CD4-positive, alpha-beta T cell (primary cell): ENCODE measurements around the gene KPNB1. TPM values are rescaled to one million over a fixed set of nuclear protein-coding genes. Genes with fewer than 3 reads are reported as not detected.

Experiments used
- ATAC-seq: fragments of 200-7000 bp; cut with Tn5 transposase; one replicate; pipeline ENCODE4 v1.10.0; 2022; ENCODE audit warnings: mild to moderate bottlenecking; ENCODE audit not compliant: poor library complexity
- CTCF ChIA-PET: fragments of 350-600 bp; sonication (Branson Sonifier 250); formaldehyde crosslinking; loops from one replicate; lab custom pipeline; 2021; ENCODE audit warnings: antibody characterized with exemption, inconsistent platforms; lab: Charles Lee
- POLR2A ChIA-PET: fragments of 350-600 bp; sonication (Branson Sonifier 250); formaldehyde crosslinking; loops from one replicate; lab custom pipeline; 2021; ENCODE audit warnings: antibody characterized with exemption, inconsistent platforms; lab: Charles Lee
- DNase-seq, 14 experiments: peaks; one replicate each; pipeline ENCODE4 v3.0.0-alpha.2; 2013 to 2020; ENCODE audit warnings: mixed read lengths in 2 of 14
- H3K27ac ChIP-seq, 2 donors: one replicate each; pipeline versions ENCODE4 v1.5.1 to v1.7.0; 2013; ENCODE audit warnings: low read length in 2 of 2, low read depth in 1 of 2, mild to moderate bottlenecking in 1 of 2
- H3K27me3 ChIP-seq, 2 experiments: 1 replicate in 1 of 2; 2 replicates in 1 of 2; pipeline versions ENCODE4 v1.6.1 to v1.7.0; 2013; ENCODE audit warnings: low read length in 2 of 2, control low read depth in 1 of 2, mild to moderate bottlenecking in 1 of 2, moderate library complexity in 1 of 2; ENCODE audit not compliant: insufficient read depth in 2 of 2, control insufficient read depth in 1 of 2
- H3K36me3 ChIP-seq: one replicate; pipeline ENCODE4 v1.6.1; 2013; ENCODE audit warnings: low read length, control low read depth; ENCODE audit not compliant: insufficient read depth
- H3K4me1 ChIP-seq: one replicate; pipeline ENCODE4 v1.6.1; 2013; ENCODE audit warnings: low read length, control low read depth; ENCODE audit not compliant: insufficient read depth
- H3K4me3 ChIP-seq: one replicate; pipeline ENCODE4 v1.5.1; 2013; ENCODE audit warnings: mild to moderate bottlenecking, low read length, moderate library complexity
- H3K9me3 ChIP-seq, 2 experiments: 1 replicate in 1 of 2; 2 replicates in 1 of 2; pipeline versions ENCODE4 v1.6.1 to v1.7.0; 2013; ENCODE audit warnings: low read length in 2 of 2, mild to moderate bottlenecking in 2 of 2, control low read depth in 1 of 2, moderate library complexity in 1 of 2; ENCODE audit not compliant: control insufficient read depth in 1 of 2, insufficient read depth in 1 of 2
- H3K27ac Mint-ChIP-seq: one replicate; pipeline ENCODE4 v1.8.0; 2020; ENCODE audit warnings: mixed read lengths
- H3K27me3 Mint-ChIP-seq: one replicate; pipeline ENCODE4 v1.8.0; 2021; ENCODE audit warnings: mixed read lengths
- H3K36me3 Mint-ChIP-seq: one replicate; pipeline ENCODE4 v1.8.0; 2021; ENCODE audit warnings: low read depth, mixed read lengths
- H3K4me1 Mint-ChIP-seq: one replicate; pipeline ENCODE4 v1.8.0; 2021; ENCODE audit warnings: low read depth, mixed read lengths
- H3K4me3 Mint-ChIP-seq: one replicate; pipeline ENCODE4 v1.8.0; 2020; ENCODE audit warnings: mild to moderate bottlenecking, mixed read lengths
- H3K9me3 Mint-ChIP-seq: one replicate; pipeline ENCODE4 v1.8.0; 2020; ENCODE audit warnings: mixed read lengths
- intact Hi-C, 2 experiments: fragments of 100-400 bp; cut with DNase I in 1 of 2; cut with micrococcal nuclease in 1 of 2; formaldehyde crosslinking; loops; one replicate each; pipeline versions ENCODE4 v1.15.1 to v1.9.0; 2023 to 2025; cut with DNase I, micrococcal nuclease
- total RNA-seq, 174 experiments: library from RNA in 2 of 174; stranded (reverse) in 2 of 174; gene quantifications; one replicate each; pipeline ENCODE4 v1.2.3 and lab custom pipeline; 2021 to 2026
- TF ChIP-seq, protein P1 (sequence below): fragments of 200-600 bp; IDR thresholded peaks from one replicate; pipeline ENCODE4 v1.8.0; 2022; ENCODE audit warnings: antibody characterized with exemption, mild to moderate bottlenecking

Gene KPNB1
- total RNA-seq, 2 experiments from 2014 or later, result 145 to 151 TPM

DNA sequence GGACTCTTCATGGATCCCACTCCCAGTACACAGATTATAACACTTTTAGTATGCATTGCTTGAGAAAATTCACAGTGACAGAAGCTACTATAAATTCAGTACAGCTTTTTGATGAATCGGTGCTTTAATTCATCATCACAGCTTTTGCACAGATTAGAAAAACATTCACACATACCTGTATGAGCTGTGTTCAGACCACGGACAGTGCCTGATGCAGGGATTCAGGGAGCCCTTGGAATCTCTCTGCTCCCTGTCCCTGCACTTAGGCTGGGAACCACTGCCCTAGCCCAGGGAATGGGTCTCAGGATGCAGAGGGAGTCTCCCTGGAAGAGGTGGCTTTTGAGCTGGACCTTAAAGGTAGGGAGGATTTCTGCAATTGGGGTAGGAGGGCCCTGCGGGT, 58.2 kb downstream of the KPNB1 start:
- Histone ChIP-seq H3K27me3 (no peaks in the 10 kb centered on the region), H3K27ac (no peak overlapping the region), H3K36me3 (peaks cover 7% of the 10 kb centered on the region), H3K9me3 (no peaks in the 10 kb centered on the region), H3K4me1 (peaks cover 71% of the 10 kb centered on the region), H3K4me3 (no peak overlapping the region)
- ChIA-PET CTCF (interaction anchor here (1.6 kb wide), 1 partner anchor 9 kb away, joined by 4 read pairs; no protein-coding TSS in a partner anchor), POLR2A (interaction anchor here (3.0 kb wide), 1 partner anchor 25 kb away, joined by 8 read pairs; the partner anchor contains the start of gene TBX21)
- Mint-ChIP-seq H3K27ac (no peak overlapping the region), H3K4me3 (no peak overlapping the region), H3K27me3 (no peaks in the 10 kb centered on the region), H3K9me3 (no peaks in the 10 kb centered on the region), H3K4me1 (peaks cover 55% of the 10 kb centered on the region), H3K36me3 (no peaks in the 10 kb centered on the region)
- no peak for ATAC-seq
- TF ChIP-seq, protein P1, sequence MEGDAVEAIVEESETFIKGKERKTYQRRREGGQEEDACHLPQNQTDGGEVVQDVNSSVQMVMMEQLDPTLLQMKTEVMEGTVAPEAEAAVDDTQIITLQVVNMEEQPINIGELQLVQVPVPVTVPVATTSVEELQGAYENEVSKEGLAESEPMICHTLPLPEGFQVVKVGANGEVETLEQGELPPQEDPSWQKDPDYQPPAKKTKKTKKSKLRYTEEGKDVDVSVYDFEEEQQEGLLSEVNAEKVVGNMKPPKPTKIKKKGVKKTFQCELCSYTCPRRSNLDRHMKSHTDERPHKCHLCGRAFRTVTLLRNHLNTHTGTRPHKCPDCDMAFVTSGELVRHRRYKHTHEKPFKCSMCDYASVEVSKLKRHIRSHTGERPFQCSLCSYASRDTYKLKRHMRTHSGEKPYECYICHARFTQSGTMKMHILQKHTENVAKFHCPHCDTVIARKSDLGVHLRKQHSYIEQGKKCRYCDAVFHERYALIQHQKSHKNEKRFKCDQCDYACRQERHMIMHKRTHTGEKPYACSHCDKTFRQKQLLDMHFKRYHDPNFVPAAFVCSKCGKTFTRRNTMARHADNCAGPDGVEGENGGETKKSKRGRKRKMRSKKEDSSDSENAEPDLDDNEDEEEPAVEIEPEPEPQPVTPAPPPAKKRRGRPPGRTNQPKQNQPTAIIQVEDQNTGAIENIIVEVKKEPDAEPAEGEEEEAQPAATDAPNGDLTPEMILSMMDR, result no peak
- intact Hi-C loops, result no loop called here
- no peak for DNase-seq

DNA sequence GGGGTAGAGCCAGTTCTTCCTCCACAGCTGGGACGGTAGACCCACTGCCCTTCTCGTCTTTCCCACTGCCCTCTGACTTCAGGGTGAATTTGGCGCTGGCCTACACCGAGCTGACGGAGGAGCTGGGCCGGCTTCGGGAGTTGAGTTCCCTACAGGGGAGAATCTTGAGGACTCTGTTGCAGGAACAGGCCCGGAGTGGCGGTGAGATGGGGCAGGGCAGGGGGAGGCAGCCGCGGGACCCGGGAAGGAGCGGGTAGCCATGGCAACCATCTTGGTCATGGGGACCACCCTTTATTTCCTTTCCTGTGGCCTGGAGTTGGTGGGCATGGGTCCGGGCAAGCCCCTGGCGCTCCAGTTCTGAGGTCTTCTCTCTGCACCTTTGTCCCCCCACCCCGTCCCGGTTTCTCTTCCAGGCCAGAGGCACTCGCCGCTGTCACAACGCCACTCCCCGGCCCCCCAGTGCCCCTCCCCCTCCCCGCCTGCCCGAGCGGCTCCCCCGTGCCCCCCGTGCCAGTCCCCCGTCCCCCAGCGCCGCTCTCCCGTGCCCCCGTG, 58.7 kb downstream of the KPNB1 start:
- DNase-seq (no peak), ATAC-seq (no peak)
- Mint-ChIP-seq H3K36me3 (no peaks in the 10 kb centered on the region), H3K27ac (no peak overlapping the region), H3K4me1 (peaks cover 55% of the 10 kb centered on the region), H3K27me3 (no peaks in the 10 kb centered on the region), H3K4me3 (no peak overlapping the region), H3K9me3 (no peaks in the 10 kb centered on the region)
- peaks cover 7% of the 10 kb centered on the region for H3K36me3 ChIP-seq
- CTCF ChIA-PET, result interaction anchor here (1.6 kb wide), 1 partner anchor 9 kb away, joined by 4 read pairs; no protein-coding TSS in a partner anchor
- POLR2A ChIA-PET, result interaction anchor here (0.6 kb wide), 1 partner anchor 373 kb away, joined by 3 read pairs; no protein-coding TSS in a partner anchor
- H3K4me1 ChIP-seq, result peaks cover 71% of the 10 kb centered on the region
- H3K27me3 ChIP-seq, result no peaks in the 10 kb centered on the region
- intact Hi-C loops, result no loop called here
- H3K27ac ChIP-seq, result no peak overlapping the region
- no peak overlapping the region for H3K4me3 ChIP-seq
- TF ChIP-seq, protein P1, result no peak
- H3K9me3 ChIP-seq, result no peaks in the 10 kb centered on the region

DNA sequence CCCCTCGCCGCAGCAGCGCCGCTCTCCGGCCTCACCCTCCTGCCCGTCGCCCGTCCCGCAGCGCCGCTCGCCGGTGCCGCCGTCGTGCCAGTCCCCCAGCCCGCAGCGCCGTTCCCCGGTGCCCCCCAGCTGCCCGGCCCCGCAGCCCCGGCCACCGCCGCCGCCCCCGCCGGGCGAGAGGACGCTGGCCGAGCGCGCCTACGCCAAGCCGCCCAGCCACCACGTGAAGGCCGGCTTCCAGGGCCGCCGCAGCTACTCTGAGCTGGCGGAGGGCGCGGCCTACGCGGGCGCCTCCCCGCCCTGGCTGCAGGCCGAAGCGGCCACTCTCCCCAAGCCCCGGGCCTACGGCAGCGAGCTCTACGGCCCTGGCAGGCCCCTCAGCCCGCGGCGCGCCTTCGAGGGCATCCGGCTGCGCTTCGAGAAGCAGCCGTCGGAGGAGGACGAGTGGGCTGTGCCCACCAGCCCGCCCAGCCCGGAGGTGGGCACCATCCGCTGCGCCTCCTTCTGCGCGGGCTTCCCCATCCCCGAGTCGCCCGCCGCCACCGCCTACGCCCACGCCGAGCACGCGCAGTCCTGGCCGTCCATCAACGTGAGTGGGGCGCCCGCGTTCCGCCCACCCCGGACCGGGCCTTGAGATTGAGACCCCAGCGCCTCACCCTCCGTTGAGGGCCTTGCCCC, 59.3 kb downstream of the KPNB1 start:
- ChIA-PET POLR2A (interaction anchor here (0.6 to 1.2 kb wide), 2 partner anchors 122 to 374 kb away, joined by 3 read pairs; partner anchors contain the start of genes LRRC46 and MRPL10), CTCF (no interaction called here)
- intact Hi-C loops, result no loop called here
- no peak overlapping the region for H3K27ac Mint-ChIP-seq
- H3K4me3 ChIP-seq, result no peak overlapping the region
- H3K9me3 Mint-ChIP-seq, result no peaks in the 10 kb centered on the region
- H3K4me1 Mint-ChIP-seq, result peaks cover 50% of the 10 kb centered on the region
- TF ChIP-seq, protein P1, result no peak
- H3K36me3 ChIP-seq, result peaks cover 7% of the 10 kb centered on the region
- H3K27me3 Mint-ChIP-seq, result no peaks in the 10 kb centered on the region
- peaks cover 71% of the 10 kb centered on the region for H3K4me1 ChIP-seq
- no peak overlapping the region for H3K27ac ChIP-seq
- H3K4me3 Mint-ChIP-seq, result no peak overlapping the region
- DNase-seq (no peak), ATAC-seq (no peak)
- no peaks in the 10 kb centered on the region for H3K27me3 ChIP-seq
- no peaks in the 10 kb centered on the region for H3K9me3 ChIP-seq
- H3K36me3 Mint-ChIP-seq, result no peaks in the 10 kb centered on the region
